ENCODE data around the gene RETSAT. TPM values are rescaled to one million over a fixed set of nuclear protein-coding genes. Genes with fewer than 3 reads are reported as not detected.
A peak's percentile ranks its signal among the peaks of the same experiment; 100 is the strongest.

Gene RETSAT
- total and polyA plus RNA-seq, 2 of the 13 experiments (the other 11 are each of a cell fraction or from before 2014, with no cell fraction given) = 46.7 to 61.0 TPM

DNA sequence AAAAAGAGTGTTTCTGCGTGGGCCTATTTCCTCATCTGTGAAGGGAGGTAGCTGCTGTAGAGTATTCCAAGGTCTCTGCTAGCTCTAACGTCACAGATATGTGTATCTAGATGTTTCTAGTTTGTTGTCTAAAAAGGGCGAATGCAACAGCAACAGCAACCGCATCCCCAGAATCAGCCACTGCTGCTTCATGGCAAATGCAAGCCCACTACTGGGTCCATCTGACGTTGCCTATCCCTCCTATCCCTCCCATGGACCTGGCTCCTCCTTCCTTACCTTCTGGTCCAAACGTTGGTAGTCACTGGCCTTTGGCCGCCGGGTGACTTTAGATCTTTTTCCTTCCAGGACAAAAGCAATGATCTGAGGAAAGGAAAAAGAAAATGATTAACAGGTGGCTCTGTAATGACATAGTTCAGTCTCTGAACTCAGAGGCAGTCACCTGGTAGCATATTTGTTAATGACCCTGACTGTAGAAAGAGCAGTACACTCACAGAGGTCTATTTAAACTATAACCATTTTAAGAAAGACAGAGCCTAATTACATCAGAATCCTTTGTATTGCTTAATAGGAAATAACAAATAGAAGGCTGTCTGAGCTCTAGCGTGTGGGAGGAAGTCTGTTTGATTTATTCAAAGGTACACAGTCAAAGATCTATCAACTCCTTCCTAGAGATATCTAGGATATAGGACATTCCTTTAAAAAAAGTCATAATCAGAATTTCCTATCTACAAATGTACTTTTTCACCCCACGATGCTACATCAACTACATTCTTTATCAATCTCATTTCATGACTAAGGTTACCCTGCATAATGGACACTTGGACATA is 29.5 kb downstream of the RETSAT start (continued):
- TF ChIP-seq, protein P1, sequence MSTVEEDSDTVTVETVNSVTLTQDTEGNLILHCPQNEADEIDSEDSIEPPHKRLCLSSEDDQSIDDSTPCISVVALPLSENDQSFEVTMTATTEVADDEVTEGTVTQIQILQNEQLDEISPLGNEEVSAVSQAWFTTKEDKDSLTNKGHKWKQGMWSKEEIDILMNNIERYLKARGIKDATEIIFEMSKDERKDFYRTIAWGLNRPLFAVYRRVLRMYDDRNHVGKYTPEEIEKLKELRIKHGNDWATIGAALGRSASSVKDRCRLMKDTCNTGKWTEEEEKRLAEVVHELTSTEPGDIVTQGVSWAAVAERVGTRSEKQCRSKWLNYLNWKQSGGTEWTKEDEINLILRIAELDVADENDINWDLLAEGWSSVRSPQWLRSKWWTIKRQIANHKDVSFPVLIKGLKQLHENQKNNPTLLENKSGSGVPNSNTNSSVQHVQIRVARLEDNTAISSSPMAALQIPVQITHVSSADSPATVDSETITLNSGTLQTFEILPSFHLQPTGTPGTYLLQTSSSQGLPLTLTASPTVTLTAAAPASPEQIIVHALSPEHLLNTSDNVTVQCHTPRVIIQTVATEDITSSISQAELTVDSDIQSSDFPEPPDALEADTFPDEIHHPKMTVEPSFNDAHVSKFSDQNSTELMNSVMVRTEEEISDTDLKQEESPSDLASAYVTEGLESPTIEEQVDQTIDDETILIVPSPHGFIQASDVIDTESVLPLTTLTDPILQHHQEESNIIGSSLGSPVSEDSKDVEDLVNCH (CRISPR knock-in tag; IDR thresholded peaks at IDR 0.05) = no peak
- TF ChIP-seq, protein P2, sequence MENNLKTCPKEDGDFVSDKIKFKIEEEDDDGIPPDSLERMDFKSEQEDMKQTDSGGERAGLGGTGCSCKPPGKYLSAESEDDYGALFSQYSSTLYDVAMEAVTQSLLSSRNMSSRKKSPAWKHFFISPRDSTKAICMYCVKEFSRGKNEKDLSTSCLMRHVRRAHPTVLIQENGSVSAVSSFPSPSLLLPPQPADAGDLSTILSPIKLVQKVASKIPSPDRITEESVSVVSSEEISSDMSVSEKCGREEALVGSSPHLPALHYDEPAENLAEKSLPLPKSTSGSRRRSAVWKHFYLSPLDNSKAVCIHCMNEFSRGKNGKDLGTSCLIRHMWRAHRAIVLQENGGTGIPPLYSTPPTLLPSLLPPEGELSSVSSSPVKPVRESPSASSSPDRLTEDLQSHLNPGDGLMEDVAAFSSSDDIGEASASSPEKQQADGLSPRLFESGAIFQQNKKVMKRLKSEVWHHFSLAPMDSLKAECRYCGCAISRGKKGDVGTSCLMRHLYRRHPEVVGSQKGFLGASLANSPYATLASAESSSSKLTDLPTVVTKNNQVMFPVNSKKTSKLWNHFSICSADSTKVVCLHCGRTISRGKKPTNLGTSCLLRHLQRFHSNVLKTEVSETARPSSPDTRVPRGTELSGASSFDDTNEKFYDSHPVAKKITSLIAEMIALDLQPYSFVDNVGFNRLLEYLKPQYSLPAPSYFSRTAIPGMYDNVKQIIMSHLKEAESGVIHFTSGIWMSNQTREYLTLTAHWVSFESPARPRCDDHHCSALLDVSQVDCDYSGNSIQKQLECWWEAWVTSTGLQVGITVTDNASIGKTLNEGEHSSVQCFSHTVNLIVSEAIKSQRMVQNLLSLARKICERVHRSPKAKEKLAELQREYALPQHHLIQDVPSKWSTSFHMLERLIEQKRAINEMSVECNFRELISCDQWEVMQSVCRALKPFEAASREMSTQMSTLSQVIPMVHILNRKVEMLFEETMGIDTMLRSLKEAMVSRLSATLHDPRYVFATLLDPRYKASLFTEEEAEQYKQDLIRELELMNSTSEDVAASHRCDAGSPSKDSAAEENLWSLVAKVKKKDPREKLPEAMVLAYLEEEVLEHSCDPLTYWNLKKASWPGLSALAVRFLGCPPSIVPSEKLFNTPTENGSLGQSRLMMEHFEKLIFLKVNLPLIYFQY (CRISPR knock-in tag; IDR thresholded peaks at IDR 0.05; ENCODE audit: borderline replicate concordance) = peak; percentile 48; the same call in 1 of the 2 replicates
- no peak for TF ChIP-seq MAFG (CRISPR knock-in tag; IDR thresholded peaks at IDR 0.05)
- TF ChIP-seq FOSL2 (CRISPR knock-in tag; IDR thresholded peaks at IDR 0.05) = peak; percentile 77
- no peak for TF ChIP-seq PHF20 (CRISPR knock-in tag; IDR thresholded peaks at IDR 0.05)
- TF ChIP-seq ATF7 (IDR thresholded peaks at IDR 0.05) = peak; percentile 81
- no peak for TF ChIP-seq ATF7 (CRISPR knock-in tag; IDR thresholded peaks at IDR 0.05)
- peak; percentile 64; the same call in 1 of the 2 replicates for TF ChIP-seq DMAP1 (CRISPR knock-in tag; IDR thresholded peaks at IDR 0.05)
- no peak for TF ChIP-seq MNT (IDR thresholded peaks at IDR 0.05)
- peak; percentile 24; the same call in 1 of the 2 replicates for TF ChIP-seq ZNF772 (CRISPR knock-in tag; IDR thresholded peaks at IDR 0.05)
- TF ChIP-seq ADNP (CRISPR knock-in tag; IDR thresholded peaks at IDR 0.05) = no peak
- no peak for TF ChIP-seq EZH2 (conservative IDR thresholded peaks at IDR 0.05; ENCODE audit: low read depth, low read length)
- TF ChIP-seq SP4 (CRISPR knock-in tag; IDR thresholded peaks at IDR 0.05) = no peak
- TF ChIP-seq MIXL1 (CRISPR knock-in tag; IDR thresholded peaks at IDR 0.05) = peak; percentile 99
- TF ChIP-seq PAXIP1 (CRISPR knock-in tag; conservative IDR thresholded peaks at IDR 0.05) = peak; percentile 97
- TF ChIP-seq PBX2 (CRISPR knock-in tag; IDR thresholded peaks at IDR 0.05) = no peak
- TF ChIP-seq NFRKB (IDR thresholded peaks at IDR 0.05) = no peak
- TF ChIP-seq ATRX (CRISPR knock-in tag; IDR thresholded peaks at IDR 0.05; ENCODE audit: borderline replicate concordance) = no peak
- no peak for TF ChIP-seq ZNF3 (CRISPR knock-in tag; IDR thresholded peaks at IDR 0.05)

All from HepG2 (cell line).